22Rv1 (cell line): Measurements from ENCODE around the gene ZCCHC7.

Experiments
- CTCF ChIP-seq: fragments of 450-650 bp; IDR thresholded peaks from 2 replicates; pipeline ENCODE4 v1.5.1; 2017; ENCODE audit warnings: mild to moderate bottlenecking
- ZFX ChIP-seq: fragments of 450-650 bp; IDR thresholded peaks from 2 replicates; pipeline ENCODE4 v1.6.1; 2017; ENCODE audit warnings: antibody characterized with exemption, borderline replicate concordance

GRCh38 chr9:37184905-37185867, 64.8 kb downstream of the ZCCHC7 start:
- TF ChIP-seq CTCF = no peak
- no peak for TF ChIP-seq ZFX
